H1 (cell line): ENCODE data around the gene STAP2. TPM values are rescaled to one million over a fixed set of nuclear protein-coding genes. Genes with fewer than 3 reads are reported as not detected.

Experiments used
- BRCA1 ChIP-seq: IDR thresholded peaks from 2 replicates; pipeline ENCODE4 v1.6.1; 2012; ENCODE audit warnings: low read depth, low read length, improper control_type of control experiment
- CBX8 ChIP-seq: fragments of 300-800, 300-1000 bp; sonication (generic); IDR thresholded peaks from 2 replicates; pipeline ENCODE4 v1.7.1; 2016; ENCODE audit warnings: low read depth, low read length, borderline replicate concordance
- CEBPB ChIP-seq: IDR thresholded peaks from 2 replicates; pipeline ENCODE4 v1.6.1; 2012; ENCODE audit warnings: low read depth, low read length
- CHD7 ChIP-seq: fragments of 300-600 bp; sonication (generic); IDR thresholded peaks from 2 replicates; pipeline ENCODE4 v1.7.1; 2012; ENCODE audit warnings: low read length, moderate library complexity, mild to moderate bottlenecking, inconsistent platforms; ENCODE audit not compliant: insufficient replicate concordance
- E2F6 ChIP-seq: IDR thresholded peaks from 2 replicates; pipeline ENCODE4 v1.6.1; 2012; ENCODE audit warnings: inconsistent platforms
- EGR1 ChIP-seq: IDR thresholded peaks from 2 replicates; pipeline ENCODE4 v1.6.1; 2011; ENCODE audit warnings: low read depth, low read length, borderline replicate concordance
- KDM5A ChIP-seq: fragments of 200-600 bp; IDR thresholded peaks from 2 replicates; pipeline ENCODE4 v1.7.1; 2012; ENCODE audit warnings: mild to moderate bottlenecking, low read length, inconsistent platforms, mixed read lengths
- SP1 ChIP-seq: IDR thresholded peaks from 2 replicates; pipeline ENCODE4 v1.6.1; 2011; ENCODE audit warnings: low read depth, low read length
- TCF12 ChIP-seq: IDR thresholded peaks from 2 replicates; pipeline ENCODE4 v1.6.1; 2011; ENCODE audit warnings: low read depth, mild to moderate bottlenecking, low read length
- TEAD4 ChIP-seq: IDR thresholded peaks from 2 replicates; pipeline ENCODE4 v1.6.1; 2012; ENCODE audit warnings: low read depth, low read length, inconsistent platforms, mixed read lengths
- polyA plus RNA-seq, 7 experiments: library from polyadenylated mRNA; depleted of rRNA in 3 of 7; stranded (reverse) in 5 of 7; unstranded in 2 of 7; fragments of >200 nt in 5 of 7; fragments of 200-250 nt in 2 of 7; gene quantifications; 1 replicate in 5 of 7; 2 replicates in 1 of 7; 4 replicates in 1 of 7; pipeline versions ENCODE4 v1.2.1 to v1.2.3, GENCODE V29; 2011 to 2013; ENCODE audit warnings: missing spikeins in 2 of 7, mixed read lengths in 2 of 7
- total RNA-seq: library from RNA; stranded (reverse); fragmentation: NEBNext Ultra II Directional; extraction: Animal tissue kit (Norgen Biotek cat#: 25700); gene quantifications from 2 replicates; pipeline ENCODE4 v1.2.1, GENCODE V29; 2021

The STAP2 gene
- total and polyA plus RNA-seq, 2 of the 8 experiments (the other 6 are each of a cell fraction or from before 2014, with no cell fraction given): 15.3 to 37.3 TPM

GRCh38 chr19:4350726-4351125 lies 12.1 kb upstream of the STAP2 start (continued):
- TF ChIP-seq CHD7 (no peak), TCF12 (no peak), CBX8 (no peak), SP1 (no peak), E2F6 (no peak), EGR1 (no peak), TEAD4 (no peak), CEBPB (no peak), KDM5A (no peak), BRCA1 (no peak)
